Activated CD4-positive, CD25-positive, alpha-beta regulatory T cell treated with anti-CD3 and anti-CD28 coated beads, Interleukin-2, amount 50 U/mL, for 72 hours (primary cell): ENCODE results near the gene GNAI2.

Experiments
- DNase-seq: peaks from one replicate; pipeline ENCODE4 v3.0.0; 2021

Gene GNAI2

DNA sequence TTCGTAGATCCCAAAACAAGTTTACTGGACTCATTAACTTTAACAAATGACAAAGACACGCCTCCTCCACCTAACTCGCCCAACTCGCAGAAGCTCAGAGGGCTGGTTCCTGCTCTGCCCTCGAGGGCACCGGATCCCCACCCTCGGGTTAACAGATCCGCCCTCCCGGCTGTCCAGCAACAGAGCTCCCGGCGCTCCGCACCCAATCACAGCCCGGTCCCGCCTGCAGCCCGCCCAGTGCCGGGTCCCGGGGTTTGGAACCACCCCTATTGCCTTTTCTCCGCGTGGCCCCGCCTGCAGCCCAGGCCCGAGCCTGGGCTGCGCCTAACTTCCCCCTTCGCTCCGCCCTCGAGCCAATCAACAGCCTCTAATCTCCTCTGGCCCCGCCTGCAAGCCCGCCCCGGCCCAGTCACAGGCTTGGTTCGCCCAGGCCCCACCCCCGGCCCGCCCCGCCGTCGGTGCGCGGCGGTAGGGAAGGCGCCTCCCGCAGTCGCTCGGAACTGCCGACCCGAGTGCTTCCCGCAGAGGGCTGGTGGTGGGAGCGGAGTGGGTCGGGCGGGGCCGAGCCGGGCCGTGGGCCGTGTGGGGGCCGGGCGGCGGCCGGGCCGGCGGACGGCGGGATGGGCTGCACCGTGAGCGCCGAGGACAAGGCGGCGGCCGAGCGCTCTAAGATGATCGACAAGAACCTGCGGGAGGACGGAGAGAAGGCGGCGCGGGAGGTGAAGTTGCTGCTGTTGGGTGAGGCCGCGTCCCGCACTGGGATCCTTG is at the start of gene GNAI2:
Gene GNAI2, plus strand, starts transcription at position 489 of the 768 bp plus-strand sequence. Its CDS starts 132 bp downstream, at position 621.
- peak; percentile 98 for DNase-seq

DNA sequence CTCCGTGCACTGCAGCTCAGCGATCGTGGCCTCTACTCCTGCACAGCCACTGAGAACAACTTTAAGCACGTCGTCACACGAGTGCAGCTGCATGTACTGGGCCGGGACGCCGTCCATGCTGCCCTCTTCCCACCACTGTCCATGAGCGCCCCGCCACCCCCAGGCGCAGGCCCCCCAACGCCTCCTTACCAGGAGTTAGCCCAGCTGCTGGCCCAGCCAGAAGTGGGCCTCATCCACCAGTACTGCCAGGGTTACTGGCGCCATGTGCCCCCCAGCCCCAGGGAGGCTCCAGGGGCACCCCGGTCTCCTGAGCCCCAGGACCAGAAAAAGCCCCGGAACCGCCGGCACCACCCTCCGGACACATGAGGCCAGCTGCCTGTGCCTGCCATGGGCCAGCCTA is 48.3 kb upstream of the GNAI2 start:
- DNase-seq: no peak

- no peak for DNase-seq
These were observed 46.7 kb upstream of the GNAI2 start for GRCh38 chr3:50189274-50189673.

DNA sequence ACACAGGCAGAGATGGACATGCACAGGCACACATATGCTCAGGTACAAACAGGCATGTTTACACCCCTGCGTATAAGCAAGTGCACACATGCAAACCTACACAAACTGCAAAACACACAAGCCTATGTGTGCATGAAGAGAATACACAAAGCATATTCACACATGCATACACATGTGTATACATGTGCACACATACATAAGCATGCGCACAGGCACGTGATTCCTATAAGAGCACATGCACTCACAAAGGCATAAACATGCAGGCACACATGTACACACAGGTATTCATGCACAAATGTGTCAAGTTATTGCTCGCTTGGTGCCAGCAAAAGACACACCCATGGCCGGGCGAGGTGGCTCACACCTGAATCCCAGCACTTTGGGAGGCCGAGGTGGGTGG is 46.0 kb upstream of the GNAI2 start:
- no peak for DNase-seq

- DNase-seq: no peak
These were observed 44.9 kb upstream of the GNAI2 start, which contains the start of gene GNAT1 for GRCh38 chr3:50190936-50191660. Gene GNAT1 (plus strand): TSS chr3:50191610. CDS start chr3:50191726, 116 bp downstream.

- DNase-seq: no peak
These were observed 43.9 kb upstream of the GNAI2 start for GRCh38 chr3:50192124-50192523.

DNA sequence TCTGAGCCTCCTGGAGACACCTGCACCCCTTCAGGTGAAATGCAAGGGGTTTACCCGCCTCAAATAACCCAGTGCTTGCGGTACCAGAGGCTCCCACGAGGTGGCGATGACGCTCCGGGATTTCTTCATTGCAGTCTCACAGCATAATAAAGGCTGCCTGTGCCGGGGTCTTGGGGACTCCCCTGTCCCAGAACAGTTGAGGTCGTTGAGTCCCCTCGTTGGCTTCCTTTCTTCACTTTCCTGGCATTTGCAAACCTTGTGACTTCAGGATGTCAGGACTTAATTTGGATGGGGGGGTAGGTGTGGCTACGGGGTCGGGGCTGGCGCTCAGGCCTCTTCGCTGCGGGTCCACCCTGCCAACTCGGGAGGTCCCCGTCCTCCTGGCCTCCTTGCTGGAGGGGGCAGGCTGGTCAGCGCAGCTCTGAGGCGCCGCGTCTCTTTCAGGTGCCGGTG is 43.3 kb upstream of the GNAI2 start:
- peak; percentile 87 for DNase-seq

- DNase-seq: no peak
These were observed 42.7 kb upstream of the GNAI2 start for GRCh38 chr3:50193286-50193685.

GRCh38 chr3:50193746-50194127 is 42.3 kb upstream of the GNAI2 start:
- no peak for DNase-seq

DNA sequence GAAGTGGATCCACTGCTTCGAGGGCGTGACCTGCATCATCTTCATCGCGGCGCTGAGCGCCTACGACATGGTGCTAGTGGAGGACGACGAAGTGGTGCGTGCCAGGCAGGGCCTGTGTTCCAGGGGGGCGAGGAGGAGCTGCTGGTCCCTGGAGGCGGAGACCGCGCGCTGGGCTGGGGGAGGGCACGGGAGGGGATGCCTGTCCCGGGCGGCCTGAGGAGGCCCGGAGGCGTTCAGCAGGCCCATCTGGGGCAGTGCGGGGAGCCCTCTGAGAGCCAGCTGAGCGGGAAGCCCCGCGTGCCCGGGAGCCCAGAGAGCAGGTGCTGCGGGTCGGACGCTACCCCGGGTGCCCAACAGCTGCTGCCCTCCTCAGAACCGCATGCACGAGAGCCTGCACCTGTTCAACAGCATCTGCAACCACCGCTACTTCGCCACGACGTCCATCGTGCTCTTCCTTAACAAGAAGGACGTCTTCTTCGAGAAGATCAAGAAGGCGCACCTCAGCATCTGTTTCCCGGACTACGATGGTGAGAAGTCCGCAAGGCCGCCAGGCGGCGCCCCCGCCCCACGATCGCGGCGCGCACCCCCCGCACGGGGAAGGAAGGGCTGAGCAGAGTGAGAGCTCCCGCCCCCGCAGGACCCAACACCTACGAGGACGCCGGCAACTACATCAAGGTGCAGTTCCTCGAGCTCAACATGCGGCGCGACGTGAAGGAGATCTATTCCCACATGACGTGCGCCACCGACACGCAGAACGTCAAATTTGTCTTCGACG is 41.7 kb upstream of the GNAI2 start:
- peak; percentile 78 for DNase-seq

DNA sequence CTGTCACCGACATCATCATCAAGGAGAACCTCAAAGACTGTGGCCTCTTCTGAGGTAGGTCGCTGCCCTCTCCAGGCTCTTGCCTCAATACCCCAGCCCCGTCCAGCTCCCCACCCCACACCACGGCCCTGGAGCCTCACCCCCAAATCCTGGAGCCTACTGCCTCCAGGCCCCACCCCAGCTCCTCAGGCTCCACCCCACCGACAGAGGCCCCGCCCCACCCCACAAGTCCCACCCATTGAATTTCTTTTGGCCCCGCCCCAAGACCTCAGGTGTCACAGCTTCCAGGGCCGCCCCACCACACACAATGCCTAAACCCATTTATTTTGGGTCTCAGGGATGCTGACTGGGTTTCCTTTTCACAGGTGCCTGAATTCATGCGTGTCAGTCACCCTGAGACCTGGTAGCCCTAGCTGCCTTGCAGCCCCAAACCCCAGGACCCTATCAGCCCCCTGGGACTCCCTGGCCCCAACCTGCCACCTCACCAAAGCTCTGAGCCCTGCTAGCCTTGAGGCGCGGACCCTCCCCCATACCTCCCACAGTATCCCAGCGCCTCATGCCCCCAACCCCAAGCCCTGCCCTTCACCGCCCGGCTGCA is 41.0 kb upstream of the GNAI2 start:
- peak; percentile 39 for DNase-seq

- DNase-seq: no peak
These were observed 40.3 kb upstream of the GNAI2 start for GRCh38 chr3:50195501-50196252.

- no peak for DNase-seq
These were observed 39.7 kb upstream of the GNAI2 start for GRCh38 chr3:50196253-50196801.

DNA sequence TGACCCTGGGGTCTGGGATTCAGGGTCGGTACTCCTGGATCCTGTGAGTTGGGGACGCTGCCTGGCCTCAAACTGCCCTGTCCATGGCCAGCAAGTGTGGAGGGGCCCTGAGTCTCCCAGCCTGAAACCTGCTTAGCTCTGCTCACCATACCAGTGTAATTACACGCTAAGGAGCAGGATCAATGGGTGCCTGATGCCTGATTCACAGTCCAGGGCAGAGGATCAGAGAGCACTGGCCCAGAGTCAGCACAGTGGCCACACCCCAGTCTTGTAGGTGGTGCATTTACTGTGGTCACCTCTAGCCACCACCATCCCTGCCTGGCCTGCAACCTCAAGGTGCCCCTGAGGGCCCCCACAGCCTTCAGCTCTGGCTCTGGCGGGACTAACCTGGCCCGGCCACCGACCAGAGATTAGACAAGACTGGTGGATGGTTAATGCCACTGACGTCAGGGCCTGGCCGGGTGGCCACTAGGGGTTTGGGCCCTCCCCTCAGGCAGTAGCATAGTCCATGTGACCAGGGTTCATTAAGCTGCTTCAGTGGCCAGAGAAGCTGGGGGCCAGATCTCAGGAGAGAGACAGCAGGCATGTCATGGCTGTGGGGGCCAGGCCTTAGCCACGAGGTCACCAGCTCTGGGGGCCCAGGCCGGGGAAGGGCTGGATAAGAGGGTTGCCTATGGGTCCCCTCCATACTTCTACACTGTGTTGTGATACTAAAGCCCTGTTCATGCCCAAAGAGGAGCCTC is 34.3 kb upstream of the GNAI2 start:
- no peak for DNase-seq

DNA sequence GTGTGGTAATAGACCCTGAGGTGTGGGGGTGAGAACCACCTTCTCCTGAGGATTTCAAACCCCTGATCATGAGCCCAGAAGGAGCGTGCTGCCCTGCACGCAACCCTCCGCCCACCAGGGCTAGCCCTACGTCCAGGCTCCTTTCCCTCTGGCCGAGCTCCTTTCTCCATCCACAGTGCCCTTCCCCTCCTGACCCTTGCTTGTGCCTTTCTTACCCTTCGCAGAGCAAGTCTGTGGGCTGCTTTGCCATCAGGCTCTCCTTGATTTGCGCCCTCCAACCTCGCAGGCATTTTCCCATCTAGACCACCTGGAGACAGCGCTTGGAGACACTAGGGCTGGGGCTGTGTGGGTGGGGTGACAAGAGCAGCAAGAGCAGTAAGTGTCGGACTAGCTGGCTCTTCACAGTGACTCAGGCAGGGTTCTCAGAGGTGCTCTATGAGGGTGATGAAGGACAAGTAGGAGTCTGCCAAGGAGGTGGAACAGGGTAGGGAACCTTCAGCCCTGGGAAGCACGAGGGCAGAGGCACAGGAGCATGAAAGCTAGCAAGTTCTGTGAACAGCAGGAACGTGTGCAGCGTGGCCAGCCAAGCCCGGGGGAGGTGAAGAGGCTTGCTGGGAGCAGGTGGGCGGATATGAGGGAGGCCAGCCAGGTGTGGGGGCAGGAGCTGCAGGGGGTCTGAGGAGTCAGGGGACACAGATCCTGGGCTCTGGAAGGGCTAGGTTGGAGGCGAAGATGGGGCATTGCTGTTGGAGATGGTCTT is 33.5 kb upstream of the GNAI2 start:
- DNase-seq: no peak

DNA sequence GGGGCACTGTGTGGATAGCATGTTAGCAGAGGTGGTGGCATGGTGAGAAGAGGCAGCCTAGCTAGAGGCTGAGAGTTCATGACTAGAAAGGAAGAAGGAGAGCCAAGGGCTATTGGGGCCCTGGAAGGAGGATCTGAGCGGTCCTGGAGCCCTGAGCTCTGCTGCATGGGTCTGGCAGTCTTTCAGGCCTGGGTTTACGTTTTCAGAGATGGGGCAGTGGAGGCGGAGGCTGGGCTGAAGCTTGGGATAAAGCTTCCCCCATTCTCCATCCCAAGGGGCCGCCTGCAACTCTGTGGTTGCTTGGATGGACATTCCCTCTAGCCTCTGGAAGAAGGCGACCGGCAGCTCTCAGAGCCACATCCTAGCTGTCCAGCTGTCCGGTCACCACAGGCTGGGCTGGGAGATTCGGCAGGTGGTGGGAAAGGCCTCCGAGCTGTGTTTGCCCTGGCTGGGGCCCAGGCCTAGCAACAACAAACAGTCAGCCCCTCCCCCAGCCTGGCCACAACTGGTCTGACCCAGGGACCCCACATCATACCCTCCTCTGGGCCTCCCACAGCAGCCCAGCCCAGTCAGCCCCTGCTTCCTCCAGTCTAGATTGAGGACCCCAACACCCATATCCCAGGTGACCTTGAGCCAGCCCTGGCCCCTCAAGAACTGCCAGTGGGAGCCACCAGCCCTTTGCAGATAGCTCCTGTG is 32.7 kb upstream of the GNAI2 start:
- no peak for DNase-seq

DNA sequence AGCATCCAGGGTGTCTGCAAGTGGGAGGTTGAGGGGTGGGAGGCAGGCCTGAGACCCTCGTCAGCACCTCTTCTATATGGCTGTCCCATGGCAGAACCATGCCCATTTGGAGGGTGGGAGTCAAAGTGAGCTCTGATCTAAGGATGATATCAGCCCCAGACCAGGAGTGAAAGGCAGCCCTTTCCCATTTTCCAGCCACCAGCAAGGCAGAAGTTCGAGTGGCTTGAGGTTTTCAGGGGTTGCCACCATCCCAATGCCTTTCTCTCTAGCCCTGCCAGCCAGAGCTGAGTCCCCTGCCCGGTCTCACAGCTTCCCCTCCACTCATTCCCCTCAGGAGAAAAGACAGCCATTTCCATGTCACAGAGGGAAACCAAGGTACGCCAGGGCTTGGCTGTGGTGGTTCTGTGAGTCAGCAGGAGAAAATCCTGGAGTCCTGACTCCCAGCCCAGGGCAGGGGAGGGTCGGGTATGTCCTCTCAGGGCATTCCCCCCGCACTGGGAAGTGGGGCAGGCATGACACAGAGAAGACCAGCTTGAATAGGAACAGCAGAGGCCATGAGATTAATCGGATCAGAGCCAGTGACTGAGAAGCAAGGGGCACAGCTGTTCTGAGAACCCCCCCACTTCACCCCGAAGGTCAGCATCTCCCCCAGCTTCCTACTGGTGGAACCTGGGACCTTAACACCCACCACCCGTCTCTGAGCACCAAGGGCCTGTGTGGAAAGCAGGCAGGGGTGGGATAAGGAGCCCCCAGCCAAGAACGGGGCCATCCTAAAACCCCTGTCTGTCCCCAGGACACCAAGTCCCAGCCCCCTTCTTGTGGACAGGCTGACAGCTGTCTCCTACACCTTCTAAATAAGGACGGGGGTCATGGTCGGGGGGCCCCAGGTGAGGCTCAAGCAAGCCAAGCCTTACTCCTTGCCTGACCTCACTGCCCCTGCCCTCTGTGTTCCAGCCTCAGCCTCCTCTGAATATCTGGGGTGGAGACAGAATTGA is 31.9 kb upstream of the GNAI2 start:
- no peak for DNase-seq

DNA sequence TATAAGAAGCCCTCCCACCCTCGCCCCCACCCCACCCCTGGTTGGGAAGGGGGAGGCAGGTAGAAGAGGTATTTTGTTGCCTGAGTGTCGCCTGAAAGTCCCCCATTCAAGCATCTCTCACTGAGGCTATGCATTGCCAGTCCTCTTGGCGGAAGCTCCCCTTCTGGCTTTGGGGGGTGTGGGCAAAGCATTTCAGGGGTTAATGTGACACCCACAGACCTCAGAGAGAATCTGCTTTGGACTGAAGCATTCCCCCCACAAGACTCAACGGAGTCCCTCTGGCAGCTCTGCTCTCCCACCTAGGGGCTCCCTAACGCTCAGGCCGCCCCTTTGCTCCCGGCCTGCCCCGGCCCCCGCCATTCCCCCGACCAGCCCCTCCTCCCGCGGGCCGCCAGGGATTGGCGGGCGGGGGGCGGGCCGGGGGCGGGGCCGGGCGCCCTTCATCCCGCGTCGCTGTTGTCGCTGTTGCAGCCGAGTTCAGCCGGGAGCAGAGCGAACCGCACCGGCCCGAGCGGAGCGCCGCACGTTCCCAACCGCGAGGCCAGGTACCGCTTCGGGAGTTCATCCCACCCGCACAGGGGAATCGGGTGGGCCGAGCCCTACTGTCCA is 31.1 kb upstream of the GNAI2 start, which contains the start of gene SLC38A3:
Gene SLC38A3, plus strand, starts transcription at position 468 of the 609 bp plus-strand sequence. CDS start 8,929 bp downstream, outside the sequence.
- DNase-seq: no peak
